ENCODE measurements around the gene CDHR2.

CDHR2 gene

GRCh38 chr5:176643491-176644219 lies 94.5 kb downstream of the CDHR2 start:
- DNase-seq, result no peak

GRCh38 chr5:176644294-176644693 lies 95.2 kb downstream of the CDHR2 start:
- no peak for DNase-seq

- no peak for DNase-seq
Observed at GRCh38 chr5:176644878-176645670, 95.9 kb downstream of the CDHR2 start.
